Stimulated activated CD8-positive, alpha-beta memory T cell treated with anti-CD3 and anti-CD28 coated beads, Interleukin-12 subunit alpha, Interleukin-12 subunit beta, amount 100 ng/mL, for 1 hour (primary cell): Measurements from ENCODE around the gene CREB3.

Experiments
- DNase-seq: peaks from one replicate; pipeline ENCODE4 v3.0.0-alpha.2; 2020; ENCODE audit warnings: low read depth

CREB3 gene

GRCh38 chr9:35700942-35701341 is 31.5 kb upstream of the CREB3 start:
- no peak for DNase-seq

- no peak for DNase-seq
Observed at GRCh38 chr9:35702696-35703095, 29.8 kb upstream of the CREB3 start.

DNA sequence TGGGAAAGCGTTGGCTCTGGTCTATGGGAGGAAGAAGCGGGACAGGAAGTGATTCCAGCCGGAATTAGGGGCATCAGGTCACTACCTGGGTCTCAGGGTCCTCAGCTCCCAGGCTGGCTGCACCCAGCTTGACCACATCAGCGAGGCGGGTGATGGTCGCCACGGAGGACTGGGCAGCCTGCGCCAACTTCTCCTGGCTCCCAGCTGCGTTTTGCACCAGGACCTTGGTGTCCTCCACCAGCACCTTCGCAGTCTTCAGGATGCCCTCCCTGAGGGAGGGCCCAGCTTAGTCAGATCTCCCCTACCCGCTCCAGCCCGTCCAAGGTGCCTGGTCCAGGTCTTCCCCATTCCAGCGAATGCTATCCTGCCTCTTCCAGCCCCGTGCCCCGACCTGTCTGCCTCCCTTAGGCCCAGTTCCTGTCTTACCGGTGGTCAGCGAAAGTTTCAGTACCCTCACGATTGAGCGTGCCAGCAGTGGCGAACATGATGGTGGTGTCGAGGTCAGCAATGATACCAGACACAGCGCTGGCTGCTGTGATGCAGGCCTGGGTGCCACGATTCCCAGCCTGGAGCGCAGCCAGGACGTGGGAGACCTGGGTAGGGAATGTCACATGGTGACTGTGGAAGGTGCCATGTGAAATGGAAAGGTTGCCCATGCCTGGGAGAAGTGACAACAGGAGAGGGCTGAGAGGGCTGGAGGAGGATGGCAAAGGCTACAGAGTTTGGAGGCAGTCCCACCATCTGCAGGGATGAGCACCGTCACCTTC is 28.4 kb upstream of the CREB3 start:
- no peak for DNase-seq

GRCh38 chr9:35705372-35705771 is 27.1 kb upstream of the CREB3 start:
- DNase-seq: no peak

- DNase-seq: no peak
Observed at GRCh38 chr9:35705836-35706430, 26.5 kb upstream of the CREB3 start.

- no peak for DNase-seq
Observed at GRCh38 chr9:35706951-35707350, 25.5 kb upstream of the CREB3 start.

DNA sequence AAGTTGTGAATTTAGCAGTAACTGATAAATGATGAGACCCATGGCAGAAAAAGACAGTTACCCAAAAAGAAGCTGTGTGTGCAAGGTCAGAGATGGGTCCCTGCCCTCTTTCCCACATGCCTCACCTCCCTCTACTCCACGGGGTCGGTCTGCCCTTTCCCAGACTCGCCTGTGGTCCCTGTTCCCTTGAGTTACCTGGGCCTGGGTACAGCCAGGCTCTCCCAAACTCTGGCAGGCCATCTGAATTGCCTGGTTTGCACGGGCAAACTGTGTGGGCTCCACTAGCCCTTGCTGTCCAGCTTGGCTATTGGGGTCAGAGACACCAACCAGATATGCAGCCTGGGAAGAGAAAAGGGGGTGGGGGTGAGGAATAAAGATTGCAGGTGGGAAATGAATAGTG is 24.3 kb upstream of the CREB3 start:
- DNase-seq: no peak

- no peak for DNase-seq
Observed at GRCh38 chr9:35710818-35711500, 21.5 kb upstream of the CREB3 start.

- no peak for DNase-seq
Observed at GRCh38 chr9:35711501-35712428, 20.7 kb upstream of the CREB3 start.

DNA sequence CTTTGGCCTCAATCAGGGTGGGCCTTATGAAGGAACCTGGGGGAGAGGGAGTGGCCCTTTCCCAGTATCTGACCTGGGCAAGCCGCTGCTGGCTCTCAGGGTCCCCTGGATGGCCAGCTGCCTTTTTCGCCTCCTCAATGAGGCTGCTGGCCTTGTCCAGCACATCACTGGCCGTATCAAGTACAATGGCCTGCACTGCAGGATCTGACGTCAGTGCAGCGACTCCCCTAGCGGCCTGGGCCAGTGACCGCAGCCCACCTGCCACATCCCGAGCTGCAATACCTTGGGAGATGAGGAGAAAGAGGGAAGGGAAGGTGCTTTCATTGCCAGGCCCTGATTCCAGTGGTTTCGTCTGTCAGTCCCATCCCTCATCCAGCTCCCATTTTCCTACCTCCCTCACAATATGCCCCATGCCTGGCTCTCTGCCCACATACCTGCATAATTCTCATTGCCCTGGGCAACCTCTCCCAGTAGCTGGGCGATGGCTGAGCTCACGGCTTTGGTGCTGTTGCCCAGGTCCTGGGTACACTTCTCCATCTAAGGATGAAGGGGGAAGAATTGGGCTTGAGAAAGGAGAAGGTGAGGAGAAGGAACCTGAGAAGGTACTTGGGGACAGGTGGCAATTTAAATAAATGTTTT is 19.6 kb upstream of the CREB3 start:
- no peak for DNase-seq

- no peak for DNase-seq
Observed at GRCh38 chr9:35713578-35713977, 18.9 kb upstream of the CREB3 start.

- no peak for DNase-seq
Observed at GRCh38 chr9:35714123-35714522, 18.3 kb upstream of the CREB3 start.

DNA sequence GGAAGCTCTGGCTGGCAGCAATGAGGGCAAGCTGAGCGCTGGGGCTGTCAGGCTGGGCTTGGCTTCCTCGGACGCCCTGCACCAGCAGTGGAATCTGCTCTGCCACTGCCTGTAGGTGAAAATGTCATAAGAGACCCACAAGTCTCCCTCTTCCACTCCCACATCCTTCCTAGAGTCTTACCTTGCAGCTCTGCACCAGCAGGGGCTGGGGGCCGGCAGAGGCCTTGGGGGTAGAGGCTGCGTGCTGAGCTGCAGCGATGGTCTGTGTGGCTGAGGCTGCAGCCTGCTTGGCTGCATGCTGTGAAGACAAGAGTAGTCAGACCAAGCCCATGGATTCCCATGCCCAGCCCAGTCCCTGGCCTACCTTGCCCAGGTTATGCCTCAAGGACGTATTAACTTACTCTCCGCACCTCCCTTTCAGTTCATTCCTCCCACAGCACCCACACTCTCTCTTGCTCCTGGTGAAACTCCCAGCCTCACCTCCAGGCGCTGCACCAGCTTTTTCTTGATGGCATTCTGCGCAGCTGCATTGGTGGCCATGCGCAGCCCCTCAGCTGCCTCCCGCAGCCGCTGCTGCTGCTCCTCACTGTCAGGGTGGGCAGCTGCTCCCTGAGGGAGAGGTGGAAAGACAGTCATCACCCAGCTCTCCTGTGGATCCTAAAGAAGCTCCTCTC is 17.8 kb upstream of the CREB3 start:
- DNase-seq: no peak

DNA sequence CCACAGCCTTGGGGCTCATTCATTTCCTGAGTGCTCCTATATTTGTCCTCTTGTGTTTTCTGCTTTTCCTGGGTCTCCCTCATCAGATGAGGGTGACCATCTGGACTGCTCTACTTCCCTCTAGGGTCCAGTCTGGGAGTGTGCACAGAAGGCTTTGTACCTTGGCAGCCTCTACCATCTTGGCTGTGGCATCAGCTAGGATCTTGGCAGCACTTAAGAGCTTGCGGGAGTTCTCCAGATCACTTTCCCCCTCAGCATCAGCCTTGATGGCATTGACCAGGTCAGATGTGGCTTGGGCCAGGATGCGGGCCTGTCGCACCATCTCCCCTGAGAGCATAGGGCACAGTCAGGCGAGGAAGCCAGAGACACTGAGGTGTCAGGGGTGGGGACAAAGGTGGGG is 16.2 kb upstream of the CREB3 start:
- no peak for DNase-seq

GRCh38 chr9:35717132-35717870 is 15.2 kb upstream of the CREB3 start:
- no peak for DNase-seq

DNA sequence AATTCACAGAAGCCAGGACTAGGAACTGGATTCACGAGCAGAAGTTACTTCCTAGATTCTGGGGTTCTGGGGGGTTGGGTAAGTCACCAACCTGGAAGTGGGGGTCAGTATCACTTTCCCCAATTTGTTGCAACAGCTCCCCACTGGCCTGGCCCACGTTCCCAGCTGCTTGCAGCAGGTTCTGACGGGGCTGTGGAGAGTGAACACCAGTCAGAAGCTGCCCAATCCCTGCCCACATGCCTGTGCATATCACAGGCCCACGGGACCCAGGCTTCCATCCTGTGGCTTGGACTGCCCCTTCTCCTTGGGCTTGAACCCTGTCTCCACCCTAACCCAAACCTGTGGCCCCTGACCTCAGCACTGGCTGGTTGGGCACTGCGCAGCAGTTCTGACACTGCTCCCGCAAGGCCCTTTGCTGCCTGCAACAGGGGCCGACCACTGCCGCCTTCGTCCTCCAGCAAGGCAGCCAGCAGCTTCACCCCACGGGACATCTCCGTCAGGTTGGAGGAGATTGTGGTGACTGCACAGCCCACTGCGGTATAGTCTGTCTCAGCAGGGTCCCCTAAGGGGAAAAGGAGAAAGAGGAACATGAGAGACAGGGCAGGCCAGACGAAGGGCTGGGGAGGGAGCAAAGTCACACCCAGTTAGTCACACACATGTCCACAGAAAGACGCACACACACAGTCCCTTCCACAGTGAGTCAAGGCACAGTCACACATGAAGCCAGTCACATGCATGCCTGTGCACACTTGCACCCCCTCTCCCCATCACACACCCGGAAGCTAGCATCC is 13.6 kb upstream of the CREB3 start:
- DNase-seq: no peak

DNA sequence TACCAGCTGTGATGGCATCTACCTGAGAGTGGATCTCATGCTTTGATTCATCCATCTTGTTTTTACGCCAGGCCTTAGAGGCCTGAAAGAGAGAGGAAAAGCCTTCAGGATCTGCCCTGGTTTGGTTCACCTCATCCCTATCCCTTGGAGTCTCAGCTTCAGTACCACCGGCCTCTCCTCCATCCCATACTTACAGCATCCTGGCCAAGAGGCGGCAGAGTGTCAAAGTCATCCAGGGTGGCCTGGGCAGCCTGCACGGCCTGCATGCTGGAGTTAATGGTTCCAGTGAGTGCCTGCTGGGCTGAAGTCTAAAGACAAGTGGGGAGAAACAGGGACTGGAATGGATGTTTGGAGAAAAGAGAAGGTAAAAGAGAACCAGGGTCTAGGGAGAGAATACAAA is 12.9 kb upstream of the CREB3 start:
- no peak for DNase-seq

DNA sequence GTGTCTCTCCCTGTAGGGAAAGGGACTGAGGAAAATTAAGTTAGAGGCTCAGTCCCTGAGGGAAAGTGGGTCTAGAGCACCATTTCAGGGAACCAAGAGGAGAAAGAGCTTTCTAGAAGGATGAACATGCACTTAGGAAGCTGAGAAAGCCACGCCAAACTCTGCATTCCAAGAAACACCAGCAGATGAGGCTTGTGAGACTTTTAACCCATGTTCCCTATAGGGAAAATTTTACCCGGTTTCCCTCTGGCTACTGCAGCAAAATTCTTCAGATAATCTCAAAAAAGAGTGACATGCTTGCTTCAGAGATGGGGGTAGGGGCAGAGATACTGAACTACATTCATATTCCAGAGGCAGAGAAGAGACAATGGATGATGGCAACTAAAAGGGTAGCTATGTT is 9.0 kb upstream of the CREB3 start:
- no peak for DNase-seq

GRCh38 chr9:35723908-35724307 is 8.6 kb upstream of the CREB3 start:
- no peak for DNase-seq

DNA sequence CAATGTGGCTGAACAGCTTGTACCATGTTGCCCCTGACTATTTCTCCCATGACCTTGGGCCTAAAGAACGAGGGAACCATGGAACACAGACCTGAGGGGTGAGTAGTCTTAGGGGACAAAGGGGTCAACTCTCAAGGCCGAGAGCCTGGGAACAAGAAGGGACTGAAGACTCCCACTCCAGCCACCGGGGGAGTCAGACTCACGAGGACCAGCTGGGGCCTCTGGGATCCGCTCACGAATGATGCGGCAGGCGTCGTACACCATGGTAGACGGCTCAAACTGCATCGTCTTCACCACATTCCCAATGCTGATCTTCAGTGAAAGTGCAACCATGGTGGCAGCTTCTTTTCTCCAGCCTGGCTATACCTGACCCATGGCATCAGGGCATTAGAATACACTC is 7.1 kb upstream of the CREB3 start:
- DNase-seq: no peak
